ENCODE measurements around the gene GRB2.

The GRB2 gene

DNA sequence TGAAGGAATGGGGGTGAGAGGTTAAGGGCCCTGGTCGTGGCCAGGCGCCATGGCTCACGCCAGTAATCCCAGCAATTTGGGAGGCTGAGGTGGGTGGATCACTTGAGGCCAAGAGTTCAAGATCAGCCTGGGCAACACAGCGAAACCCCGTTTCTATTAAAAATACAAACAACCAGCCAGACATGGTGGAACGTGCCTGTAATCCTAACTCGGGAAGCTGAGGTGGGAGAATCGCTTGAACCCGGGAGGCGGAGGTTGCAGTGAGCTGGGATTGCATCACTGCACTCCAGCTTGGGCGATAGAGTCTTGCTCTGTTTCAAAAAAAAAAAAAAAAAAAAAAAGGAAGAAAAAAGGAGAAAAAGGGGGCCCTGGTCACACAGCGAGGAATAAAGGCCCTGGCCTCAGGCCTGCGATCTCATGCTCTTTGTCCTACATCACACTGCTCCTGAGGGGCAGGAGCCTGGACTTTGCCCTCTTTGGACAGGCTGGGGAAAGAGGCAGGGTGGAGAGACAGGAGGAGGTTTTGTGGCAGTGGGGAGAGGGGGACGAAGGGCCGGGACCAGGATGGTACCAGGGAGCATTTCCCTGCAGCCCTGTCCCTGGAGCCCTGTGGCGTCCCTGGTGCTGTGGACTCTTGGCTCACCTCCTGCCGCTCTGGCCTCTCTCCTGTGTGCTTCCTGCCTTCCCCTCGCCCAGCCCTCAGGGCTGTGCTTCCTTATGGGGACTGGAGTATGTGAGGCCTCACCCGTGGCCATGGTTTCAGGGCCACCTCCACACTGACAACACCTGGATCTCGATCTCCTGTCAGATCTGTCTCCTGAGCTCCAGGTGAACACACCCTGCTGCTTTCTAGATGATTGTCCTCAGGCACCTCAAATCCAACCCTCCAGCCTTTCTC is 96.5 kb downstream of the GRB2 start:
- H3K9ac ChIP-seq: no peak overlapping the region
- H3K9me3 ChIP-seq (ENCODE audit: control insufficient read depth, low read length): no peaks in the 10 kb centered on the region
- no peak overlapping the region for H3K4me3 ChIP-seq (ENCODE audit: low read depth, low read length)
- TF ChIP-seq, protein P1, sequence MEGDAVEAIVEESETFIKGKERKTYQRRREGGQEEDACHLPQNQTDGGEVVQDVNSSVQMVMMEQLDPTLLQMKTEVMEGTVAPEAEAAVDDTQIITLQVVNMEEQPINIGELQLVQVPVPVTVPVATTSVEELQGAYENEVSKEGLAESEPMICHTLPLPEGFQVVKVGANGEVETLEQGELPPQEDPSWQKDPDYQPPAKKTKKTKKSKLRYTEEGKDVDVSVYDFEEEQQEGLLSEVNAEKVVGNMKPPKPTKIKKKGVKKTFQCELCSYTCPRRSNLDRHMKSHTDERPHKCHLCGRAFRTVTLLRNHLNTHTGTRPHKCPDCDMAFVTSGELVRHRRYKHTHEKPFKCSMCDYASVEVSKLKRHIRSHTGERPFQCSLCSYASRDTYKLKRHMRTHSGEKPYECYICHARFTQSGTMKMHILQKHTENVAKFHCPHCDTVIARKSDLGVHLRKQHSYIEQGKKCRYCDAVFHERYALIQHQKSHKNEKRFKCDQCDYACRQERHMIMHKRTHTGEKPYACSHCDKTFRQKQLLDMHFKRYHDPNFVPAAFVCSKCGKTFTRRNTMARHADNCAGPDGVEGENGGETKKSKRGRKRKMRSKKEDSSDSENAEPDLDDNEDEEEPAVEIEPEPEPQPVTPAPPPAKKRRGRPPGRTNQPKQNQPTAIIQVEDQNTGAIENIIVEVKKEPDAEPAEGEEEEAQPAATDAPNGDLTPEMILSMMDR (IDR thresholded peaks at IDR 0.05): no peak
- no peaks in the 10 kb centered on the region for H3K27me3 ChIP-seq (ENCODE audit: control insufficient read depth, insufficient read depth, low read length)
- no peak overlapping the region for H2AFZ ChIP-seq
- no peaks in the 10 kb centered on the region for H3K79me2 ChIP-seq
- H3K36me3 ChIP-seq (ENCODE audit: control insufficient read depth, insufficient read depth, low read length): no peaks in the 10 kb centered on the region
- H3K4me1 ChIP-seq: no peaks in the 10 kb centered on the region
- no peak overlapping the region for H3K27ac ChIP-seq
- H3K4me2 ChIP-seq (ENCODE audit: low read length): no peak overlapping the region

DNA sequence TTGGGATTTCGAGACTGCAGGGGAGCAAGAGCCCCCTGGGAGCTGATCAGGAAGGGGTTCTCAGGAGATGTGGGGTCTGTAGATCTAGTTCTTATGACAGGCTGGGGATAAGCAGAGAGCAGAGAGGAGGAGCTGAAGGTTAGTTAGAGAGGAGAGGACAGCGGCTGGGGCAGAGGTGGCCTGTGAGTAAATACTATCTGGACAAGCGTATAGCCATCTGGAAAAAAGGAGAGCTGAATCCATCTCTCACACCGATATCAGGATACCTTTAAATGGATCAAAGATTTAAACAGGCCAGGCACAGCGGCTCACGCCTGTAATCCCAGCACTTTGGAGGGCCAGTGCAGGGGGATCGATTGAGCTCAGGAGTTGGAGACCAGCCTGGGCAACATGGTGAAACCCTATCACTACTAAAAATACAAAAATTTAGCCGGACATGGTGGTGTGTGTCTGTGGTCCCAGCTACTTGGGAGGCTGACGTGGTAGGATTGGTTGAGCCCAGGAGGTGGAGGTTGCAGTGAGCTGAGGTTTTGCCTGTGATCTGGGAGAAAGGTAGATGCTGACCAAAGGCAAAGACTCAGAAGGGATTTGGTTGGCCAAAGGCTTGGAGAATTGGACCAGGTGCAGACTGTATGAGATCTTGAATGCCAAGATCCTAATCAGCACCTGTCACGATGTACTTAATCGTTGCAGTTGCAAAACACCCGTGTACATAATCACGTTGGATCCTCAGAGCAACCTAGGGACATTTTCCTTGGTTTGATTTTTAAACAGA is 97.3 kb downstream of the GRB2 start:
- H3K4me1 ChIP-seq: no peaks in the 10 kb centered on the region
- no peaks in the 10 kb centered on the region for H3K27me3 ChIP-seq (ENCODE audit: control insufficient read depth, insufficient read depth, low read length)
- no peak overlapping the region for H3K27ac ChIP-seq
- H3K36me3 ChIP-seq (ENCODE audit: control insufficient read depth, insufficient read depth, low read length): no peaks in the 10 kb centered on the region
- H2AFZ ChIP-seq: no peak overlapping the region
- TF ChIP-seq, protein P1 (IDR thresholded peaks at IDR 0.05): no peak
- no peaks in the 10 kb centered on the region for H3K9me3 ChIP-seq (ENCODE audit: control insufficient read depth, low read length)
- H3K4me3 ChIP-seq (ENCODE audit: low read depth, low read length): no peak overlapping the region
- no peak overlapping the region for H3K9ac ChIP-seq
- H3K79me2 ChIP-seq: no peaks in the 10 kb centered on the region
- H3K4me2 ChIP-seq (ENCODE audit: low read length): no peak overlapping the region

- TF ChIP-seq, protein P1 (IDR thresholded peaks at IDR 0.05): no peak
- H3K9ac ChIP-seq: no peak overlapping the region
- H3K36me3 ChIP-seq (ENCODE audit: control insufficient read depth, insufficient read depth, low read length): no peaks in the 10 kb centered on the region
- H3K4me3 ChIP-seq (ENCODE audit: low read depth, low read length): no peak overlapping the region
- H2AFZ ChIP-seq: no peak overlapping the region
- no peaks in the 10 kb centered on the region for H3K27me3 ChIP-seq (ENCODE audit: control insufficient read depth, insufficient read depth, low read length)
- H3K4me1 ChIP-seq: no peaks in the 10 kb centered on the region
- H3K79me2 ChIP-seq: no peaks in the 10 kb centered on the region
- no peaks in the 10 kb centered on the region for H3K9me3 ChIP-seq (ENCODE audit: control insufficient read depth, low read length)
- no peak overlapping the region for H3K4me2 ChIP-seq (ENCODE audit: low read length)
- no peak overlapping the region for H3K27ac ChIP-seq
These were observed 103.8 kb downstream of the GRB2 start for GRCh38 chr17:75301502-75302206.

DNA sequence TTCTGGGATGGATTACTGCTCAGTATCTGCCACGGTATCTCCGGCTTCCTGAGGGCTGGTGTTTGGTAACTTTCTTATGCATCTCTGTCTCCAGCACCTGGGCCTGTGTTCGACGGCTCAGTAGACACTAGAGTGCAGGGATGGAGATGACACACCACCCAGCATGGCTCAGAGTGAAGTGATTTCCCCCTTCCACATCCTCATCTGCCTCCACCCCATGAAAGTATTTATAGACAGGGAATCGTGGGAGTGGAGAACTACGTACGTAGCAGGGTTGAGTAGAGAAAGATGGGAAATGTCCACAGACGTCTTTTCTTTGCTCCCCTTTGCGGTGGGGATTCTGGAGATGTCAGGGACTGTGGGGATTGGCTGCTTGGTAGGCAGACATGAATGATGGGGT is 104.4 kb downstream of the GRB2 start:
- H3K4me3 ChIP-seq (ENCODE audit: low read depth, low read length): no peak overlapping the region
- H3K36me3 ChIP-seq (ENCODE audit: control insufficient read depth, insufficient read depth, low read length): no peaks in the 10 kb centered on the region
- H3K4me2 ChIP-seq (ENCODE audit: low read length): no peak overlapping the region
- no peak overlapping the region for H3K27ac ChIP-seq
- no peaks in the 10 kb centered on the region for H3K79me2 ChIP-seq
- H3K9me3 ChIP-seq (ENCODE audit: control insufficient read depth, low read length): no peaks in the 10 kb centered on the region
- H3K27me3 ChIP-seq (ENCODE audit: control insufficient read depth, insufficient read depth, low read length): no peaks in the 10 kb centered on the region
- H2AFZ ChIP-seq: no peak overlapping the region
- no peaks in the 10 kb centered on the region for H3K4me1 ChIP-seq
- no peak overlapping the region for H3K9ac ChIP-seq
- TF ChIP-seq, protein P1 (IDR thresholded peaks at IDR 0.05): no peak
